SK-MEL-5 (cell line): ENCODE data around the gene GP1BA. TPM values are rescaled to one million over a fixed set of nuclear protein-coding genes. Genes with fewer than 3 reads are reported as not detected.
A peak's percentile ranks its signal among the peaks of the same experiment; 100 is the strongest.

ENCODE experiments used
- DNase-seq: peaks from one replicate; pipeline ENCODE4 v3.0.0-alpha.2; 2016; ENCODE audit warnings: low read depth, low spot score
- in situ Hi-C: cut with HindIII; loops from 2 replicates; pipeline ENCODE4 v1.10.0; 2016; ENCODE audit warnings: low sequenced_read_pairs, high pct_unique_total_duplicates, low pct_unique_long_range_greater_than_20kb
- total RNA-seq: library from RNA; depleted of rRNA; stranded (reverse); fragments of >200 nt; shearing (Covaris generic); gene quantifications from 2 replicates; pipeline ENCODE4 v1.2.3, GENCODE V29; 2014

Gene GP1BA
- total RNA-seq, 1 experiment from 2014 or later, result not detected

DNA sequence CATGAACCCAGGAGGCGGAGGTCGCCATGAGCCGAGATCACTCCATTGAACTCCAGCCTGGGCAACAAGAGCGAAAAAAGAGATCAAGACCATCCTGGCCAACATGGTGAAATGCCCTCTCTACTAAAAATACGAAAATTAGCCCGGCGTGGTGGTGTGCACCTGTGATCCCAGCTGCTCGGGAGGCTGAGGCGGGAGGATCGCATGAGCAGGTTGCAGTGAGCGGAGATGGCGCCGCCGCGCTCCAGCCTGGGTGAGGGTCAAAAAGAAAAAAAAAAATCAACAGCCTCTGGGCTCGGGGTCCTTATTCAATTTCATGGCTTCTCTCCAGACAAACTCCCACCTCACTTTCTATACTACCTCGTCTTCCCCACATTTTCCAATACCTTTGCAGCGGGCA lies 3.2 kb upstream of the GP1BA start:
- in situ Hi-C loops, result no loop called here
- DNase-seq, result no peak

DNA sequence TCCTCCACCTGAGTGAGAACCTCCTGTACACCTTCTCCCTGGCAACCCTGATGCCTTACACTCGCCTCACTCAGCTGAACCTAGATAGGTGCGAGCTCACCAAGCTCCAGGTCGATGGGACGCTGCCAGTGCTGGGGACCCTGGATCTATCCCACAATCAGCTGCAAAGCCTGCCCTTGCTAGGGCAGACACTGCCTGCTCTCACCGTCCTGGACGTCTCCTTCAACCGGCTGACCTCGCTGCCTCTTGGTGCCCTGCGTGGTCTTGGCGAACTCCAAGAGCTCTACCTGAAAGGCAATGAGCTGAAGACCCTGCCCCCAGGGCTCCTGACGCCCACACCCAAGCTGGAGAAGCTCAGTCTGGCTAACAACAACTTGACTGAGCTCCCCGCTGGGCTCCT lies 679 bp downstream of the GP1BA start:
- in situ Hi-C loops, result no loop called here

DNA sequence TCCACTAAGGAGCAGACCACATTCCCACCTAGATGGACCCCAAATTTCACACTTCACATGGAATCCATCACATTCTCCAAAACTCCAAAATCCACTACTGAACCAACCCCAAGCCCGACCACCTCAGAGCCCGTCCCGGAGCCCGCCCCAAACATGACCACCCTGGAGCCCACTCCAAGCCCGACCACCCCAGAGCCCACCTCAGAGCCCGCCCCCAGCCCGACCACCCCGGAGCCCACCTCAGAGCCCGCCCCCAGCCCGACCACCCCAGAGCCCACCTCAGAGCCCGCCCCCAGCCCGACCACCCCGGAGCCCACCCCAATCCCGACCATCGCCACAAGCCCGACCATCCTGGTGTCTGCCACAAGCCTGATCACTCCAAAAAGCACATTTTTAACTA lies 1.6 kb downstream of the GP1BA start:
- in situ Hi-C loops, result no loop called here
- no peak for DNase-seq

More for the DNA sequence above, 679 bp downstream of the GP1BA start:
- DNase-seq, result no peak

DNA sequence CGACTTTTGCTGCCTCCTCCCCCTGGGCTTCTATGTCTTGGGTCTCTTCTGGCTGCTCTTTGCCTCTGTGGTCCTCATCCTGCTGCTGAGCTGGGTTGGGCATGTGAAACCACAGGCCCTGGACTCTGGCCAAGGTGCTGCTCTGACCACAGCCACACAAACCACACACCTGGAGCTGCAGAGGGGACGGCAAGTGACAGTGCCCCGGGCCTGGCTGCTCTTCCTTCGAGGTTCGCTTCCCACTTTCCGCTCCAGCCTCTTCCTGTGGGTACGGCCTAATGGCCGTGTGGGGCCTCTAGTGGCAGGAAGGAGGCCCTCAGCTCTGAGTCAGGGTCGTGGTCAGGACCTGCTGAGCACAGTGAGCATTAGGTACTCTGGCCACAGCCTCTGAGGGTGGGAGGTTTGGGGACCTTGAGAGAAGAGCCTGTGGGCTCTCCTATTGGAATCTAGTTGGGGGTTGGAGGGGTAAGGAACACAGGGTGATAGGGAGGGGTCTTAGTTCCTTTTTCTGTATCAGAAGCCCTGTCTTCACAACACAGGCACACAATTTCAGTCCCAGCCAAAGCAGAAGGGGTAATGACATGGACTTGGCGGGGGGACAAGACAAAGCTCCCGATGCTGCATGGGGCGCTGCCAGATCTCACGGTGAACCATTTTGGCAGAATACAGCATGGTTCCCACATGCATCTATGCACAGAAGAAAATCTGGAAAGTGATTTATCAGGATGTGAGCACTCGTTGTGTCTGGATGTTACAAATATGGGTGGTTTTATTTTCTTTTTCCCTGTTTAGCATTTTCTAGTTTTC lies 2.3 kb downstream of the GP1BA start:
- DNase-seq, result peak; percentile 47
- in situ Hi-C loops, result no loop called here

DNA sequence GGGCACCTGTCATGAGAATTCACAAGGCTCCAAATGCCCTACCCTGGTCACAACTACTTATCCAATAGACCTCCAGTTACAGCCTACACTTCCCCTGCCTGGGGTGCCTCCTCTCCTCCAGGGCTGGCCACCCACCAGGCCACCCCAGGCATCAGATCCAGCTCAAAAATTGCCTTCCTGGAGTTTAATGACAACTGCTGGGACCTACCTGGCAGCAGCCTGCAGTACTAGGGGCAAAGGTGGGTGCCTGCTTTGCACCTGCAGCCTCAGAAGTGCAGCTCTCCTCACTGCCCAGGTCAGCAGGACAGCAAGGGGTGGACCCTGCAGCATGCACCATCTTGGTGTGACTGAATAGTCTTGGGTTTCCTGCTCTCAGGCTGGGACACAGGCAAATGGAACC lies 3.6 kb downstream of the GP1BA start:
- in situ Hi-C loops, result no loop called here
- no peak for DNase-seq

DNA sequence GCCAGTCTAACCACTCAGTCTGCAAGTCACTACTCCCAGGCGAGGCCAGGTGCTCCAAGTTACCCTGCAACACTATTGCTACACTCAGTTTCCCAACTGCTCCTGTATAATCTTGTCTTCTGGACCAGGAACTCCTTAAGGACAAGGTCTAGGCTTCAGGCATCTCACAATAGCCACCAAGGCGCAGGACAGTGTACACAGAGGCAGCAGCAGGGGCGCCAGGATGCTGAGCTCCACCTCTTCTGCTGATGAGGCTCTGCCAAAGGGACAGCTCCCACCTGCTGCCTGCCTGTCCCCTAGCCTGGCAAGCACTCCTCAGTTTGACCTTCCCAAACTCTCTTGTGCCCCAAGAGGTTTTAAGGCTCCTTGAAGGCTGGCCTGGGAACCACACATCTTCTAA lies 4.4 kb downstream of the GP1BA start:
- in situ Hi-C loops, result no loop called here
- no peak for DNase-seq

DNA sequence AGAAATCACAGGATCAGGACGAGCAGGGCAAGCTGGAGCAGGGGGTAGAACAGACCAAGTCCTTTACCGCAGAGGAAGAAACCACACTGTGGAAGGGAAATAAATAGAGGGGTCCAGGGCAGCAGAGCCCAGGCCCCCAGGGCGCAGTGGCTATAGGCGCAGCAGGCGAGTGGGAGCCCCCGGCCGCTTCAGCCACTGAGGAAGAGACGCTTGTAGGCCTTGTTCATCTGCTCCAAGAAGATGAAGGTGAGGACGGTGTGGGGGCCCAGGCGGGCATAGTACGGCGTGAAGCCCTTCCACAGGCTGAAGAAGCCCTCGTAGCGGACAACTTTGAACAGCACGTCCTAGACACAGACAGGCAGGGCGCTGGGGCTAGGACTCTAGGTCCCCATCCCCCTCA lies 5.5 kb downstream of the GP1BA start:
- DNase-seq, result no peak
- in situ Hi-C loops, result no loop called here

DNA sequence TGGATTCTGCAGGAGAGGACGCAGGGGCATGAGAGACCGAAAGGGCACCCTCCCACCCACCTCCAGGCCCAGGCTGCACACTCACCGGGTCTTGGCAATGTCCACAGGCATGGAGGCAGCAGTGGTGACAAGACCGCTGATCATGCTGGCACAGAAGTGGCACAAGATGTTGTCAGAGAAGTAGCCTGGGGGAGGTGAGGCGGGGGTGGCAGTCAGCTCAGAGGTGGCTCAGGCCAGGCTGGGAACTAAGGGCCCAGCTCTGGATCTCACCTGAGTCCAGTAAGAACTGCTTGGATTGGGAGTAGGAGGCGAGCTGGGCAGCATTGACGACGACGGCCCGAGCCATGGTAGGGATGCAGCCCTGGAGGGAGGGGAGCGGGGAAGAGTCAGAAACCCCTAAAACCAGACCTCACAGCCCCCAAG lies 6.0 kb downstream of the GP1BA start:
- DNase-seq, result no peak
- in situ Hi-C loops, result no loop called here

DNA sequence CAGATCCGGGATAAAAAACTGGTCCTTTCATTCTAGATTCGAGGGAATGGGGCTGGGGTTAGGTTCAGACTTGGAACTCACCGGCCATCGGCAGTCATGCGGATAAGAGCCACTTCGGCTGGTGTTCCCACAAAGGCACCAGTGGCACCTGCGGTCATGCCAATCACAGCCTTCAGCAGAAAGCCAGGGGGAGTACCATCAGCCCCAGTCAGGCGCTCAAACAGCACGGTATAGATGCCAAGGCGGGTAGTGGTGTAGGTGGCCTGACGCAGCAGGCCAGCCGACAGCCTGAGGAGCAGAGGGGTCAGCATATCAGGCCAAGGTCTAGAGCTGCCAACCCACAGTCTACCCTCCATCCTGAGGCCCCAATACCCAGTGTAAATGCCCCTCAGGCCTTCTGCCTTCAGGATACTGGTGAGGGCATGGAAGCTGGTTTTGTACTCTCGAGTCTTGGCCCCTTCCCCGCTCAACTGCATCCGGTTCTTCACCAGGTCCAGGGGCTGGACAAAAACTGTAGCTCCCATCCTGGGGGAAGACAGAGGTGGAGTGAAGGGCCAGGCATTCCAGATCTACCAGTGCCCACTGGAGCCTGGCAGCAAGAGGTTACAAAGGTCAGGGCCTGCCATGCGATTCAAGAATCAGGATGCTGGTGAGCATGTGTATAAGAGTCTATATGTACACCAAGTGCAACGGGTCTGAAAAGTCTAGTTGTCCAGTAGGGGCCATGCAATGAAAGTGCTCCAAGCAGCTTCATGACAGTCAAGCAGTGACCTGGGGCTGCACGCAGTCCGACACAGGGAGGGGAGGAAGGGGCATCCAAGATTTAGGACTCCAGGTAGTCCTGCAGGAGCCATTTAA lies 6.8 kb downstream of the GP1BA start:
- no peak for DNase-seq
- in situ Hi-C loops, result no loop called here

DNA sequence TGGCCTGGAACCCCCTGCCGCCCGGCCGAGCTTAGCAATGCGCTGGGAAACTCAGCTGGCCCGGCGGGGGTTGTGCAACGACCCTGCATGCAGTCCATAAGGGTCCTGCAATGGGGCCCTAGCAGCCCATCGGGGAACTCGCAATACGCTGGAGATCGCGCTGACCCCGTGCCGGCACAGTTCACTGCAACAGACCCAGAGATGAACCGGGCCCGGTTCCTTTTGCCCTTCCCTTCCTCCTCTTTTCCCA lies 7.4 kb downstream of the GP1BA start:
- DNase-seq, result no peak
- in situ Hi-C loops, result no loop called here

DNA sequence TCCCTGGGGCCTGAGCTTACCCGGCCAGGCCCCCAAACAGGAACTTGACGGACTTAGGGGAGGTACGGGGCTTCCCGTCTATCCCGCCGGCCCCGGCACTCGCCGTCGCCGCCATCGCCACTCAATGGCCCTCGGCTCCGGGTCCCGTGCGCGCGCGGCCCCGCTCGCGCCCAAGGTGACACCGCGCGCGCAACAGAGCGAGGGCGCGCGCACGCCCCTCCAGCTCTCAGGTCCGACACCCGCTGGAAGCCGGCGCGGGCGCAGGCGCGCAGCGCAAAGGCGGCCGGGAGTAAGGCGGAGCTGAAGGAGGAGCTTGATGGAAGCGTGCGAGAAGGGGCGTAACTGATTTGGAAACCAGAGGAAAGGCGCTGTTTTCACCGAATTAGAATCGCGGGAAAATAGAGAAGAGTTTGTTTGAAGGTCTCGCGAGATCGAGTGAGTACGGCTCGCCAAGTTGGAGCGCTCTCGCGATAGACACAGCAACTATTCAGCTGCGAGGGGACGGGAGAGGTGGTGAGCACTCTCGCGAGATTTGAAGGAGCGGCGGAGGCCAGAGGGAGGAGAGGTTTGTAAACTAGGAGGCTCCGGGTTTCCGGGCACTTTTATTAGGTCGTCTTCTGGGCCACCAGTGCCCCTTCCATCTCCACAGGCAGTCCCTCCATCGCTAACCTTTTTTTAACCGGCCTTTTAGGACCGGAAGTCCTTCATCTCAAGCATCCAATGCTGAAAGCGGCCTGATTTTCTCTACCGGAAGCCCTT lies 7.9 kb downstream of the GP1BA start, which contains the start of the genes RNF167 and SLC25A11:
Gene RNF167 (plus strand): TSS at position 473 of the 759 bp plus-strand sequence. CDS start 642 bp downstream, outside the sequence.
Gene SLC25A11 (minus strand): TSS at position 251 of the 759 bp plus-strand sequence. CDS start 136 bp downstream, at position 115.
- peak; percentile 100 for DNase-seq

DNA sequence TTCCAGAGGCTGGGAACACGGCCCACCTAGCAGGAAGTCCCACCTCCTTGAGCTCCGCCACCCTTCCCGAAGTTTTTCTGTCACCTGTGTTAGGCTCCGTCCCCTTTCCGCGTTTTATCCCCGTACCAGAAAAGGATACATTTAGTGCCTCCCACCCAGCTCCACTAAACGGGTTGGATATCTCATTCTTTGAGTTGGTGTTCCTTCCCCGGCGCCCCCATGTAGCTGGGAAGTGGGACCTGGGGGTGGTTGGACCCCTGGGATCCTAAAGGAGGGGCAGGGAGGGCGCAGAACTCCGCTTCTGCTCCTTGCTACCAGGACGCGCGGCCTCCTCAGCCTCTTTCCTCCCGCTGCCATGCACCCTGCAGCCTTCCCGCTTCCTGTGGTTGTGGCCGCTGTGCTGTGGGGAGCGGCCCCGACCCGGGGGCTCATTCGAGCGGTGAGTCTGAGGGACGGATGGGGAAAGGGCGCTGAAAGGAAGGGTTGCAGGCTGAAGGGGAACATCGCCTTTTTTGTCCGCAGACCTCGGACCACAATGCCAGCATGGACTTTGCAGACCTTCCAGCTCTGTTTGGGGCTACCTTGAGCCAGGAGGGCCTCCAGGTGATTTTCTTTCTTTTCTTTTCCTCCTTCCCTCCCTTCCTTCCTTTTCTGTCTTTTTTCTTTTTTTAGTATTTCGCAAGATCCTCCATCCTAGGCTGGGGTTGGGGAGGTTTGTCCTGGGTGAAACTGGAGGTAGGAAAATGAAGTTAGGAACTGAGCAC lies 8.7 kb downstream of the GP1BA start:
- no peak for DNase-seq
- in situ Hi-C loops, result no loop called here

More for the DNA sequence above, 7.9 kb downstream of the GP1BA start, which contains the start of the genes RNF167 and SLC25A11:
- in situ Hi-C loops, result no loop called here

DNA sequence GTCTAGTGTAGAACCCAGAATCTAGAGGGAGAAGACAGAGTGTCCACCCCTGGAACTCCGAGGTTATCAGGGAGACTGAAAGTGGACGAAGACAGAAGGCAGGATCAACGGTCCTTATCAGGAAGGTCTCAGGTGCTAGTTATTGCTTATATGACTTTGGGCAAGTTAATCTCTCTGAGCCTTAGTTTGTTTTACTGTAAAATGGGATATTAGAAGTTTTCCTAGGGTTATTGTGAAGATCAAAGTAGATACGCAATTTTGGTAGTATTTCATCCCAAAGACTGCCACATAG lies 9.2 kb downstream of the GP1BA start:
- in situ Hi-C loops, result no loop called here
- DNase-seq, result no peak

DNA sequence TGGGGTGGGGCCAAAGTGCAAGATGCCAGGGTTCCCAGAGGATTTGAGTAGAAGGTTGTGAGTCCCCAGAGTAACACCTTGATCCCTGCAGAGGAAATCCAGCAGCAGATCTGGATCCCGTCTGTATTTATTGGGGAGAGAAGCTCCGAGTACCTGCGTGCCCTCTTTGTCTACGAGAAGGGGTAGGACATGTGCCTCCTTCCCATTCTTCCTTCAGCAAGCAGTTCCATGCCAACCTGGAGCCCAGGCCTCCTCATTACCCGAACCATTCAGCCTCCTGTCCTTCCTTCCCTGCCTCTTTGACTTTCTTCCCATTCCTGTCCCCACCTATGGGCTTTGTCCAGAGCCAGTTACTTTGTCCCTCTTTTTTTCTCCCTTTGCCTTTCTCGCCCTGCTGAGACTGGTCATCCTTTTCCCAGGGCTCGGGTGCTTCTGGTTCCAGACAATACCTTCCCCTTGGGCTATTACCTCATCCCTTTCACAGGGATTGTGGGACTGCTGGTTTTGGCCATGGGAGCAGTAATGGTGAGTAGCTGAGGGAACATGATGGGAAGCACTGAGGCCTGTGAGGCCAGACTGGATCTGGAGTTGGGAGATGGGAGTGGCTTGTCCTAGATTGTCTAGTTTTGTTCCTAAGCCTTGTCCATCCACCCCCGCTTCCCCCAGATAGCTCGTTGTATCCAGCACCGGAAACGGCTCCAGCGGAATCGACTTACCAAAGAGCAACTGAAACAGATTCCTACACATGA lies 10.9 kb downstream of the GP1BA start:
- in situ Hi-C loops, result no loop called here
- DNase-seq, result no peak

DNA sequence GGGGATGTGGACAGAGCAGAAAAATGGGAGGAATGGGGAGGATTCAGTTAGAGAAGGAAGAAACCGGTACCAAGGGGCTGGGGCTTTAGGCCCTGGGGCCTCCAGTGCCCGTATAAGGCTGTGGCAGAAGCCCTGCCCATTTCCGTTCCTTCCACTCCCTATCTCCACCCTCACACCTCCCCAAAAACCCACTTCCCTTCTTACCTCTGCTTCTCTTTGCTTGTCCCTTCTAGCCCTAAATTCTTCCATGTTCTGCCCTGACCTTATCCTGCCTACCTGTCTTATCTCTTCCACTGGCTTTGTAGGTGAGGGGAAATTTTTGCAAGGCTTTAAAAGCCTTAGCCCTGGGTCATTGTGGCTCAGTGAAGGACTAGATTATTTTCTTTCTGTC lies 12.1 kb downstream of the GP1BA start:
- in situ Hi-C loops, result no loop called here
- DNase-seq, result no peak

DNA sequence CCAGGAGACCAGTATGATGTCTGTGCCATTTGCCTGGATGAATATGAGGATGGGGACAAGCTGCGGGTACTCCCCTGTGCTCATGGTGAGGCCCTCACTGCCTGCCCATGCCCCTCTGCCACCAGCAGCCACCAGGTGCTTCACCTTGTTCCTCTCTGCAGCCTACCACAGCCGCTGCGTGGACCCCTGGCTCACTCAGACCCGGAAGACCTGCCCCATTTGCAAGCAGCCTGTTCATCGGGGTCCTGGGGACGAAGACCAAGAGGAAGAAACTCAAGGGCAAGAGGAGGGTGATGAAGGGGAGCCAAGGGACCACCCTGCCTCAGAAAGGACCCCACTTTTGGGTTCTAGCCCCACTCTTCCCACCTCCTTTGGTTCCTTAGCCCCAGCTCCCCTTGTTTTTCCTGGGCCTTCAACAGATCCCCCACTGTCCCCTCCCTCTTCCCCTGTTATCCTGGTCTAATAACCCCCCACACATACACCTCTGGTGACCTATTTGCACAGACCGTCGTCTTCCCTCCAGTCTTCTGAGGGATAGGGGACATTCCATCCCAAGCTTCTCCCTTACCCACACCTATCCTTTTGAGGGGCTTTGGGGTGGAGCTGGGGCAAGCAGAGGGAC lies 12.6 kb downstream of the GP1BA start:
- in situ Hi-C loops, result no loop called here
- no peak for DNase-seq
